GM21447 (cell line): ENCODE measurements around the gene HSF2.

Source experiments
- ATAC-seq: cut with Tn5 transposase; IDR thresholded peaks from one replicate; pipeline ENCODE4 v1.9.1; 2021; ENCODE audit not compliant: unreplicated experiment

Gene HSF2

GRCh38 chr6:122394016-122394415 lies 5.4 kb upstream of the HSF2 start:
- ATAC-seq = no peak

- ATAC-seq = no peak
Measured at GRCh38 chr6:122399055-122399347, 451 bp upstream of the HSF2 start.

GRCh38 chr6:122400121-122400450 lies 634 bp downstream of the HSF2 start:
- ATAC-seq = peak; percentile 20

- ATAC-seq = no peak
Measured at GRCh38 chr6:122400462-122401089, 1.1 kb downstream of the HSF2 start.

GRCh38 chr6:122401104-122401503 lies 1.7 kb downstream of the HSF2 start:
- no peak for ATAC-seq

GRCh38 chr6:122404444-122404843 lies 5.0 kb downstream of the HSF2 start:
- ATAC-seq = no peak

- ATAC-seq = no peak
Measured at GRCh38 chr6:122405417-122405816, 6.0 kb downstream of the HSF2 start.

GRCh38 chr6:122406187-122406586 lies 6.7 kb downstream of the HSF2 start:
- ATAC-seq = no peak

GRCh38 chr6:122407712-122408111 lies 8.3 kb downstream of the HSF2 start:
- ATAC-seq = no peak

GRCh38 chr6:122408240-122408639 lies 8.8 kb downstream of the HSF2 start:
- no peak for ATAC-seq

GRCh38 chr6:122408702-122409458 lies 9.4 kb downstream of the HSF2 start:
- ATAC-seq = no peak

- ATAC-seq = no peak
Measured at GRCh38 chr6:122412001-122412400, 12.5 kb downstream of the HSF2 start.

GRCh38 chr6:122416825-122417224 lies 17.4 kb downstream of the HSF2 start:
- no peak for ATAC-seq

- no peak for ATAC-seq
Measured at GRCh38 chr6:122422003-122422402, 22.6 kb downstream of the HSF2 start.

GRCh38 chr6:122422614-122423267 lies 23.3 kb downstream of the HSF2 start:
- ATAC-seq = peak; percentile 82

- no peak for ATAC-seq
Measured at GRCh38 chr6:122423734-122424133, 24.3 kb downstream of the HSF2 start.

GRCh38 chr6:122426597-122426996 lies 27.1 kb downstream of the HSF2 start:
- ATAC-seq = no peak

- no peak for ATAC-seq
Measured at GRCh38 chr6:122428781-122429180, 29.3 kb downstream of the HSF2 start.

- ATAC-seq = no peak
Measured at GRCh38 chr6:122429323-122429722, 29.9 kb downstream of the HSF2 start.

GRCh38 chr6:122431780-122432179 lies 32.3 kb downstream of the HSF2 start:
- ATAC-seq = no peak

- ATAC-seq = no peak
Measured at GRCh38 chr6:122432816-122433215, 33.4 kb downstream of the HSF2 start.

- no peak for ATAC-seq
Measured at GRCh38 chr6:122438975-122439374, 39.5 kb downstream of the HSF2 start.

- ATAC-seq = no peak
Measured at GRCh38 chr6:122445274-122445673, 45.8 kb downstream of the HSF2 start.
